ENCODE results near the gene CAMK2D.

DNA sequence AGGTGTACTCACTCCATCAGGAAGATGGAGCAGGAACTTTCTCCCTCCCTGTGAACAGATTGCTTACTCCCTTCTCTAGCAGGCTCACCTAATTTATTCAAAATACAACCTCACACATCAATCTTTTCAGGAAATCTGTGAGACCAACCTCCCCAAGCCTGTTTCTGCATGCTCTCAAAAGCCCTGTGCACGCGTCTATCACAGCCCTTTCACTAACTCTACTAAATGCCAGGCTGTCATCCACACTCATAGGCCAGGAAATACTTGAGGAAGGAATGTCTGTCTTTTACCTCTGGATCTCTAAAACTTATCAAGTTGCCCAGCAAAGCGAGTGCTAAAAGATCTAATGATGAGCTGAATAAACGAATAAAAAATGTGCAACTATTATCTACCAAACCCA is 11.2 kb downstream of the CAMK2D start:
- no peak for TF ChIP-seq CTCF (conservative IDR thresholded peaks at IDR 0.05 in 1 of 2, IDR thresholded peaks at IDR 0.05 in 1 of 2; ENCODE audit: low read depth in 1 of 2, low read length in 2 of 2)
- no peak for TF ChIP-seq EZH2 (IDR thresholded peaks at IDR 0.05; ENCODE audit: low read length, missing control alignments)

Measured in fibroblast of lung (primary cell).